NK-92 (cell line): Measurements from ENCODE around the gene SEMA3G.

Source experiments
- DNase-seq: peaks from one replicate; lab custom pipeline; 2025; ENCODE audit not compliant: unreplicated experiment; lab: John Stamatoyannopoulos, UW

Gene SEMA3G

DNA sequence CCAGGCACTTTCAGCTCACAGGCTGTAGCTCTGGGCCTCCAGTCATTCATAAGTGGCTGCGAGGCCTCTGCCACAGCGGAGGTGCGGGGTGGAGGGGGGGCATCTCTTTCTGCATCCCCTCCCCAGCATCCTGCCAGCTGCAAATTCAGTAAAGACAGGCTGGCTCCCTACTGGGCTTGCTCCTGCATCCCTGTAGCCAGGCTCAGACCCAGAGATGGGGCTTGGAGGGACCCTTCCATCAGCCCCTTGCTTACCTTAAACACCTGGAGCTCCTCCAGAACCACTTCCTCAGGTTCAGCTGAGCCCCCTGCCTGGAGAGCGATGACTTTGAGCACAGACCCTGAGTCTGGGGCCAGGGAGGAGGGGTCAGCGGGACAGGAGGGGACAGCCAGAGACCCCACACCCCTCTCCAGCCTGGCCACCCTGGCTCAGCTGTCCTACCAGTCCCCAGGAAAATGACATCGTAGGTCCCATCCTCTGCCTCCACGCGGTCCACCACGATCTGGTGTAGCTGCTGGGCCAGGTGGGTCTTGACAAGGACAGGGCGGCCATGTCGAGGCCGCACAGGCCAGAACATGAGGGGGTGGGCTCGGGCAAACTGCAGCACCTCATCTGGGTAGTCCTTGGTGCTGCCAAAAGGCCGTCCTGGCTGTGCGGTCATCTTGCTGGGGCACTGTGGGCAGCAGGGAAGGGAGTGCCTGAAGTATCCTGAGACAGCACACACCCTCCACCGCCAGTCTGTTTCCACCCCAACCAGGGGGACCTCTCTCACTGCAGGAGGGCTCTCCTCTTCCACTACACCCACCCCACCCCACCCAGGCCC lies 5.3 kb downstream of the SEMA3G start:
- DNase-seq = no peak

DNA sequence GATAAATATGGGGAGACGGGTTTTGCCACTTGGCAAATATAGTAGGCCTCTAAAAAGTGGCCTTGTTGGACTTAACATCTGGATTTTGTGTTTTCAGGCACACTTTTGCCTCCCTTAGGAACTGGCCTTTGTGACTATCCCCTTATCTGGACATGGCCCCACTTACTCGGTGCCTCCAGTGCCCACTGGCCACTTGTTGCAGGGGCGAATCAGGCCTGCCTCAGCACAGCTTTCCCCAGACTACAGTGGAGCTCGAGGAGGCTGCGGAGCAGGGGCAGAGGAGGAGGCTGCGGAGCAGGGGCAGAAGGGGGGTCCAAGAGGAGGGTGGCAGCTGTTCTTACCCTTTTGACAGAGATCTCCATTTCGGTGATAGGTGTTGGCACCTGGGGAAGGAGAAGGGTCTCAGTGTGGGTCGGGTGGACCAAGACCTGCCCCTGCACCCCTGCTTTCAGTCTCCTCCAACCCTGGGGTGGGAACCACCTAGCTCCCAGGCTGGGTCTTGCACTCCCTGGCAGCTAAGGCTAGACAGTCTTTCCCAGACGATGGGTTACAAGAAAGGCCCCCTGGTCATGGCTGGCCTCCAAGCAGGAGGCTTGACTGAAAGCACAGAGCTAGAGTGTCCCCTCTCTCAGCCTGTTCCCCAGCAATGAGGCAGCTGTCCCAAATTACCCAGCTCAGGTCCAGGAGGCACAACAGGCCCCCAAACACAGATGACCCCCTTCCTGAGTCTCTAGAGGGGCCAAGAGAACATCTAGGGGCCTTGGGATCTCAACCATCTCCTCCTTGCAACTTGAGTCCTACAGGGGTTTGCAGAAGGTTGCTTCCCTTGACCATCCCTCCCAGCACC lies 6.1 kb downstream of the SEMA3G start:
- no peak for DNase-seq

DNA sequence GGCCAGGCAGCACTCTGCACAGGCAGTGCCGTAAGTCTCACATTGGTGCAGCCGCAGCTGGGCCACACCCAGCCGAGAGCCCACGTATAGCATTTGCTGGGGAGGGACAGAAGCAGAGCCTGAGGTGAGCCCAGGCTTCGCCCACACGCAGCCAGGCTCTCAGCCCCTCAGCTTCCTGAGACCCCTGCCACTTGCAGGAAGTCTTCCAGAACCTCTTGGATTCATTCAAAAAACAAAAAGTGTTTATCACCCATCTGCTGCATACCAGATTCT lies 6.9 kb downstream of the SEMA3G start:
- DNase-seq = no peak

DNA sequence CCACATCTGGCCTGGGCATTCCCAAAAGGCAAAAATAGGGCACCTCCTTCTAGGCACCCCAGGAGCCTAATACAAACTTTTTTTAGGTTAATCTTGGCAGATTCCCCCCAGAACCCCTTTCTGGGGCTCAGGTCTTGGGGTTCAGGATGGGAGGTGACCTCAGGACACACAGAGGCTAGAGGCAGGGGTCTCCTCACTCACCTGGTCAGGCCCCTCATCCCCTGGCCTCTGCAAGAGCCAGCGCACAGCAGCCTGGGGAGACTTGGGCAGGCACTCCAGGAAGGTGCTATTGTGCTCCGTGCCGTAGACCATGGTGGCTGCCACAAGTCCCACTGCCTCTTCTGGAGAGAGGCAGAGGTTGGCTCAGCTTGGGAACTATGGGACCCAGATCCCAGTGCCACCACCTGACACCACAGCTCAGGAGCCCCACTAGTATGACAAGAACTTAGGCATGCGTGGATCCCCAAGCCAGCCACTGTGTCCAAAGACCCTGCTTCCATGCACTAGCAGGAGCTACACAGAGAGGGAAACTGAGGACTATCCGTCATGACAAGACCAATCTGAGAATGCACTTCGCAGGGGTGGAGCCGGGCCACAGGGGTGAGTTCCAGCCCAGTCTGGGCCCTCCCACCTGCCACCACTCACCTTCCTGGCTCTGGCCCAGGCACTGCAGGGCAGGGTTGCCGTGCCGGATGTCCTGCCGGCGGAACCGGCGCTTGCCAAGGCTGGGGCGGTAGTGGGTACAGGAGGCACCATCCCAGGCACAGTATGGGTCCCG lies 7.4 kb downstream of the SEMA3G start:
- no peak for DNase-seq

DNA sequence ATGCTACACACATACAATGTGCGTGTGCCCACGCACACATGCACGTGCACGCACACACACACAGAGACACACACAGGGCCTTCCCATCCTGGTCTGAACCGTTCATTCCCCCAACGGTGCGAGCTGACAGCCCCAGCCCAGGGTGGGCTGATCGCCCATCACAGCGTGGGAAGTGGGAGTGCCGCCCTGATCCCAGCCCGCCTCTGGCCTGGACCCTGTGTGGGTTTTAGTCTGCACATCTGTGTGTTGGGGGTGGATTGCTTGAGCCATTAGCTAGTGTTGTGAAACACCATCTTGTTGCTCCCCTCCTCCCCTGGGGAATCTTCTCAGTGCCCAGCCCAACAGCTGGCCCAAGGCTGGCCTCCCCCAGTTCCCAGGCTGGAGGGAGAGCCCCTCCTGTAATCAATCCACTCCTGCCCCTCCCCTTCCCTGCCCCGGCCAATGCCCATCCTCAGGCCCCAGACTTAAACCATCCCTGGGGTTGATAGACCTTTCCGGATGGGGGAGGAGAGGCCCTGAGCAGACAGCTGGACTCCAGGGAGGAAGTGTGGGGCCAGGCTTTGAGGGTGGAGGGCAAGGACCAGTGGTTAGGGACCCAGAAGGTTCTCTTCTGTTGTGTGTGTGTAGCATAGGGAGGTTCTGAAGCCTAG lies 8.3 kb downstream of the SEMA3G start:
- DNase-seq = no peak

DNA sequence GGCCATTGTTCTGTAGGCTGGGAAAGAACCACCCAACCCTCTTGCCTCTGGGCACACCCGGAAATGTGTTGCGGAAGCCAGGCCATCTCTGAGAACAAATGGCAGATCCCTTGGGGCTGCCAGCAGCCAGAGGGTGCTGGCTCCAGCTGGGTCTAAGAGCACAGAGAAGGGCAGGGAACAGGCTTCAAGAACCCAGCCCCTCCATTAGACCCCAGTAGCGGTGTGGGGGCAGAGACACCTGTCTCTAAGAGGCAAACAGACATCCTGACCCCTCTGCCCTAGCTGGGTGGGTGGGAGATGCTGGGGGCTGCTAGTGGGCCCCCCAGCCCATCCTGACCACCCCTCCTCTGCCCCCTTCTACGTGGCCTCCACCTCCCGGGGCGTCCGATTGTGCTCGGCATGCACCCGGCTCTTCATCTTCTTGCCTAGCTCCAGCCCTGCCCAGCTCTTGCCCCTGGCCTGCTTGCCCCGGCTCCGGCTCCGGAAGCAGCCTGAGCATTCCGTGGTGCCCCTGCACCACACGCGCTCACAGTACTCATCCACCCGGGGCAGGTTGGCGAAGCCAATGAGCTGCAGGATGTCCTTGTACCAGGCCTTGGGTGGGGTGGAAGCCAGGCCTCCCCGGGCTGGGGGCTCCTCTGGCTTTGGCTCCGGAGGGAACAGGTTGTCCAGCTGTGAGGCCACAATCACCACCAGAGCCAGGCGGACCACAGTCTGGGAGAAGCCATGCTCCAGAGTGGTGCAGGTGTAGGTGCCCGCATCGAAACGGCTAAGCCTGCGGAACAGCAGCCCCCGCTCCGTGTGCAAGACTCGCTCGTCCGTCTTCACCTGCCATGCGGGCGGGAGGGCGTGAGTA lies 9.4 kb downstream of the SEMA3G start:
- no peak for DNase-seq

DNA sequence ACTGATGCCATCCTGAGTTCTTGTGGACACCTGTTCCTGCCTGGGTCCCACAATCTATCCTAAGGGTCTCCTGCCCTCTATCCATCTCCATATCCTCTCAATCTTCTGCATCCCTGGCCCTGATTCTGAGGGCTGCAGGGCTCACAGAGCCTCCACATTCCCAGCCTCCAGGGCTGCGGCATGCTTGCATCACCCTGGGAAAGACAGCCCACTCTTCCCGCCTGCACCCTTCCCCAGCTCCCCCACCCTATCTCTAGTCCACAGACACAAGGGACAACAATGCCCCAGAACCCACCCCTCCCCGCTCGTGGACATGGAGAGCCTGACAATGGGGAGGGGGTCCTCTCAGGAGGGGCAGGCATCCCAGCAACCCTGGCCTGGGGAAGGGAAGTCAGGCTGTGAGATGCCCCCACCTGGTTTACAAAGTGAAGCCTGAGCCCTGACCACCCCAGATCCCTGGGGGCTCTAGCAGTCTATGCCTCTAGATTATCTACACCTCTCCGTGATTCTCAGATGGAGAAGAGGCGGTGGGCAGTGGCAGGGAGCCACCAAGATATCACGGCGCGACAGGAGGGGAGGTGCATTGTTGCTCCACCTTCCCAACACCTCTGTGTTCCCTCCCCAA lies 10.3 kb downstream of the SEMA3G start:
- no peak for DNase-seq

DNA sequence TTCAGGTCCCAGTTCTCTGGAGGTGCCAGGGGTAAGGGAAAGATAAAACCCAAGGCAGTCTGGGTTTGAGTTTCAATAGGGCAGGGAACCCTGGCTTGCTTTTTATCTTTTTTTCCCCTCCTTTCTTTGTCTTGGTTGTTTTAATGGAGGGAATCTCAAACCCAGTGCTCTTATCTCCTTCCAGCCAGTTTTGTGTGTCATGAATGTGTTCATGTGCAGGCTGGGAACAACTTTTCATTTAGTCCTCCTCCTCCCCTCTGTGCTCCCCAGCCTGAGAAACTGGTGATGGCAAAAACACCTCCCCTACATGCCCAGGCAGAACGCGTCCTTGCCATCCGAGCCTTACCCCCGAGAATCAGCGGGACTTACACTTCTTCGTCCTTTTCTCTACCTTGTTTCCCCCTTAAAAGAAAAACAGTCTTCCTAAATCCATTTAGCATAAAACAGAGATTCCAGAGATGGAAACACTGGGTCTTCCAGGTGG lies 10.9 kb downstream of the SEMA3G start:
- DNase-seq = no peak

DNA sequence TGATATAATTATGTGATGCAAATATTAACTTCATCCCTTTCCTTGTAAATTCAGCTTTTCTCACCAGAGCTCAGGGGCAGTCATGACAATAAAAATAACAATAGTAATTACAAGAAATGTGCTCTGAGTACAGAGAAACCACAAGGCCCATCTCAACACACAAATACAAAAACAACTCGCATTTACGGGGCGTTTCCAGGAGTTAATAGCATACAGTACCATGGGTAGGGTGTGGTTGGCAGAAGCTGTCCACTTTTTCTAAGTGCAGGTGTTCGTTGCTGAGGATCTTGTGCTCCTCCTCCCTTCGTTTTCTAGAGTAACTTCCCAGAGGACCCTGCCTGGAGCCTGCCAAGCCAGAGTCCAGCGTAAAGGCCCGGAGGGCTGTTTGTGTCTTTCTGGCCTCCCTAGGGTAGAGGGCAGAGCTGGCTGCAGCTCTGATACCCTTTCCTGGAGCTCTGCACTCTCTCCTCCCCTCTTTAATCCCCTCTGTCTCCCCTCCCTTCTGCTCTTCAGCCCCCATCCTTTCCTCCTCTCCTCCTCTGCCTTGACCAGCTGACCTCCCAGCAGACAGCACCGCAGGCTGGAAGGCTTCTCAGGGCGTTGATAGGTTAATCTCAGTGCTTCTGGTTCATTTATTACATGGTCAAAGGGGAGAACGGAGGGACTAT lies 11.4 kb downstream of the SEMA3G start:
- DNase-seq = no peak

DNA sequence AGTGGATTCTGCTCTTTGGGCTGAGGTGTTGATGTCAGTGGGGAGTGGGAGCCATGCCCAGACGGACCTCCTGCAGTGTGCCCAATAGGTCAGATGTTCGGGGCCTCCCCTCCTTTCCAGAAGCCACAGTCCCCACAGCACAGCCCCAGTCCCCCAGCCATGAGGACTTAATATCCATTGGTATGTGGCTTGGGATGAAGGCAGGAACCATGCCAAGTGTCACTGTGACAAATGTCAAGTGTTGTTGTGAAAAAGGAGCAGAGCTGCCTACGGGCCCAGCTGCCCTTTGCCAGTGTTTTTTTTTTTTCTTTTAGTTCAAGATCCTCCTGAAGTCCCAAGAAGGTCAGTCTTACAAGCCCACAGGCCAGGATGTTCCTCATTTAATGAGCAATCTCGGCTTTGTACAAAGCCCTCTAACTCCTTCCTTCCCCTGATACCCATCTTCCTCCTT lies 12.2 kb downstream of the SEMA3G start:
- no peak for DNase-seq

DNA sequence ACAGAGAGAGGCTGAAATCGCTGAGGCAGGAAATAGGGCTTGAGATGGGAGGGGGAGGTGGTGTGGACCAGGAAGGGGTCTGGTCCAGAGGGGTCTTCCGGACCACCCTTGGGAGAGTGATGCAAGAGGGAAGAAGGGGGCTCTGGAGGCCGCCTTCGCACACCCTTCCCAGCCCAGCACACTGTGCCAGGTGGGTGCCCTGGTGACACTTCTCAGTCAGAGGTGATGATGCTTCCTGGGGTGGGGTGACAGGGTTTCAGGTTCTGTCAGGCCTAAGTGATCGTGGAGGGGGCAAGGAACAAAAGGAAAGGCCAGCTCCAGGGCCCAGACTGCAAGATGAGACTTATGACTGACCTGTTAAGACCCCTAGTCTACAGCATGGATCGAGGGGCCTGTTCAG lies 12.7 kb downstream of the SEMA3G start:
- DNase-seq = no peak

DNA sequence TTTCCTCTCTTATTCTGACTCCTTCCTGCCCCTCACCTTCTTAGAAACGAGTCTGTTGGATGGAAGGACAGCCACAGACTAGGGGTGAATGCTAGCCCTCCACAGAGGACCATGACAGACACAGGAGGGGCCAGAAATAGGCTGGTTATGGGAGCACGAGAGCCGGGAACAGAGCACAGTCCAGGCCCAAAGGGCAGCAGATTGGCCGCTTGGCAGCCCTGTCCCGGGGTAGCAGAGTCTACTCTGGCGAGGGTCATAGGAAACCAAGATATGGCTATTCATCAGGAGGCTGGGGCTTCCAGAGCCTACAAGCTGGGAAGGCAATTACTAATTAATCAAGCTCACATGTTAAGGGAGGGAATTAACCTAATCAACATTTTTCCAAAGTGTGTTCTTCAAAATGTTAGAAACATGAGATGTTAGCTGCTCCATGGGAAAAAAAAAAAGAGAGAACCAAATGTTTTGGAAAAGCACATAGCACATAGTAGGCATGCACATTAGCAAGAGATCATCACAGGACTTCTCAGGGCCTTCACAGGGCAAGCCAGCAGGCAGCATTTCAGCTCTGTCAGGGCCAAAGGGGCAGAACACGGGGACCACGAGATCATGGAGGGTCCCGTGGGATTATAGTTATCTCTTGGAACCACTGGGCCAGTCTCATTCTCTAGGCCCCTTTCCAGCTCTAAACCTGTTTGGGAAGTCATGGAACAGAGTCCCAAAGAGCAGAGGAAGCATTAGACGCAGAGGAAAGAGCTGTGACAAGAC lies 13.3 kb downstream of the SEMA3G start:
- DNase-seq = no peak

DNA sequence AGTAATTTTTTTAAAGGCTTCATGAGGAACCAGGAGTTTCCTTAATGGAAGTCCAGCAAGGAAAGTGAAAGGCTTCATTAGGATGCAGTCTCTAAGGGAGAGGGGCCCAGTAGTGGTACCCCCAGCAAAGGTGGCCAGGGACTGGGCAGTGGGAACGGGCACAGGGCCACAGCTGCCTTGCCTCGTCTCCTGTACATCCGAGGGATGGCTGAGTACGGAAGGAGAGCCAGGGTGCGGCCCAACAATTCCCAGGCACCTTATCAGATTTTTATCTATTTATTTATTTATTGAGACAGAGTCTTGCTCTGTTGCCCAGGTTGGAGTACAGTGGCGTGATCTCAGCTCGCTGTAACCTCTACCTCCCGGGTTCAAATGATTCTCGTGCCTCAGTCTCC lies 14.5 kb downstream of the SEMA3G start:
- no peak for DNase-seq

DNA sequence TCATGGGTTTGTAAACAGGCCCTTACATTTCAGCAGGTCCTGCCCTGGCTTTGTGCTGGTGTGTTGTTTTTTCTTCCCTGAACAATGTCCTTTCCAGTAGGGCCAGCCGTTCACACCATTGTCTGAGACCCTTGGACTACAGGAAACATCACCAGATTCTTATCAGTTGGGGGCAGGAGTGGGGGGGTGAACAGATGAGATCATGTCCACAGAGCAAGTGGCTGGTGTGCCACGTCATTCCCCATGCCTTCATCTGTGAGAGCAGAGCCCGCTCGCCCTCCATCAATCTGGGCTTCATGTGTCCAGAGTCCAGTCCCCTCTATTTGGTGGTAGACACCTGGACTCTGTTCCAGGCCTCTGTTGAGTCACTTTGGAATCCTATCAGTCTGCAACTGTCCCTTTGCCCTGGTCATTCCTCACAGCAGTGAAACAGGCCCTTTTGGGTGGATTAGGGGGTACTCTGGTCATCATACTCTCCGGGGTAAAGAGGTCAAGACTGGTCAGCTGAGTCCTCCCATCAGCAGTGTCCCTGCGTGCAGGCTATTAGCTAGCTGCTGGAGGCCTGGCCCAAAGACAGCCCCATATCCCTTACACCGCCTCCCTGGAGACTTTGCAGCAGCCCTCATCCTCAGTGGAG lies 15.0 kb downstream of the SEMA3G start:
- DNase-seq = no peak

DNA sequence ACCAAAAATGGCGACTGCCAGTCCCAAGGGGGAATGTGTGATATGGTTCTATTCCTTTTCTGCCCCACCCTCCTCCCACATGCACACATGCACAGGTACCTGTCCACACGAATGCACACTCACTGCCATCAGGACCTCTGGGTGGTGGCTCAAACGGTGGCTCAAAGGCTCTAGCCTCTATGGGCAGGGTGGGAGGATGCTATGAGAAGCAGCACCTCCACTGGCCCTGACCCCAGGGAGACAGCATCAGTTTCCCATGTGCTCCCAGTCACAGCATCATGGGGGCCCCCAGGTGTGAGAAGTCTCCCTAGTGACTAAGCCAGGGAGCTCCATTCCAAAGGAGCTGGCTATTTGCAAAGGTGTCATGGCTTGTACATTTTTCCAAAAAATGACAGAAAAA lies 15.9 kb downstream of the SEMA3G start:
- no peak for DNase-seq

DNA sequence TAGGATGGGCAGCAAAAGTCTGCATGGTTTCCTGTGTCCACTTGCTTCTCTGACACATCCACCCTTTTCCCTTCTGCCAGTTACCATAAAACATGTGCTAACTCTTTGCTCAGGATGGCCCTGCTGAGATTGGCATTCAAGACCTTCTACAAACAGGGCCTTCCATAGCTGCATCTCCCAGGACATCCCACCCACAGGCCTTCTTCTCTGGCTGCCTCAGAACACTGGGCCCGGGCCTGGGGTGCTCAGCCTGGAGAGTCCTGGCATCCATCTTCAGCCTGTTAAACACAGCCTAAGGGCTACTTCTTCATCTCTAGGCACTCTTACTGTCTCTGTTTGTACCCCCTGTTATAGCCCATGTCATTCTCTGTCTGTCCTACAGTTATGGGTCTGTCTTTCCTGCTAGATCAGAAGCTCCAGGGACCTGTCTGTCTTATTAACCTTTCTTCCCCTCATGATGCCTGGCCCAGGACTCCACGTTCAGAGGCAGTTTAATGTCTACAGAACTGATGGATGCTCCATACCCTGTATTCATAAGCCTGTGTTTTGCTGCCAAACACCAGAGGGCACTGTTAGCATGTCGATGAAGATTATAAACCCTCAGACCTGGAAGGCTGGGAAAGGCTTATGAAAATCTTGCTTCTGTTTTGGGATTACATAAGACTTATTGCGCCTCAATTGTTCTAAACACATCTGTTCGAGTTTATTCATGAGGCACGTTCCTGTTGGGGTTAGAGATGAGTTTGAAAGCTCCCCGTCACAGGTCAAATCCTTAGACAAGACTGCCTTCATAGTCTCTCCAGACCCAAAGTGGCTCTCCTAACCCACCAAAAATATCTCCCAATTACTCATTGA lies 16.5 kb downstream of the SEMA3G start:
- no peak for DNase-seq

DNA sequence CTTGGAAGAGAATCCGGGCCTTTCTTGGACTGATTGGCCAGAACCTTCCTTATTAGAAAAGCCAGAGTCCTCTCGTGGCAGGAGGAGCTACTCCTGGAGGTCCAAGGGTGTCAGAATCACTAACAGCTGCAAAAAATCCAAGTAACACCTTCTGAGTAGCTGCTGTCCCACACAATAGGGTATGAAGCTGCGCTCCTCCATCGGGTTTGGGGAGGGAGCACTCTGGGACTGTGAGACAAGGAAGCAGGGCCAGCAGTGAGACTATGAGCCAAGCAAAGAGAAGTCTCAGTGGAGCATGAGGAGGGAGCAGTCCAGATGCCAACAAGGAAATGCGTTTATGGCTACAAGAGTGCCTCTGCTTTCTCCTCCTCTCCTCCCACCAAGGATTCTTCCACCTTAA lies 21.7 kb downstream of the SEMA3G start:
- no peak for DNase-seq
